GM19372 (cell line): ENCODE data around the gene RABGGTA.

Source experiments
- ATAC-seq: cut with Tn5 transposase; IDR thresholded peaks from one replicate; pipeline ENCODE4 v1.9.1; 2021; ENCODE audit warnings: mild to moderate bottlenecking, low read depth, moderate library complexity; ENCODE audit not compliant: unreplicated experiment

The RABGGTA gene

DNA sequence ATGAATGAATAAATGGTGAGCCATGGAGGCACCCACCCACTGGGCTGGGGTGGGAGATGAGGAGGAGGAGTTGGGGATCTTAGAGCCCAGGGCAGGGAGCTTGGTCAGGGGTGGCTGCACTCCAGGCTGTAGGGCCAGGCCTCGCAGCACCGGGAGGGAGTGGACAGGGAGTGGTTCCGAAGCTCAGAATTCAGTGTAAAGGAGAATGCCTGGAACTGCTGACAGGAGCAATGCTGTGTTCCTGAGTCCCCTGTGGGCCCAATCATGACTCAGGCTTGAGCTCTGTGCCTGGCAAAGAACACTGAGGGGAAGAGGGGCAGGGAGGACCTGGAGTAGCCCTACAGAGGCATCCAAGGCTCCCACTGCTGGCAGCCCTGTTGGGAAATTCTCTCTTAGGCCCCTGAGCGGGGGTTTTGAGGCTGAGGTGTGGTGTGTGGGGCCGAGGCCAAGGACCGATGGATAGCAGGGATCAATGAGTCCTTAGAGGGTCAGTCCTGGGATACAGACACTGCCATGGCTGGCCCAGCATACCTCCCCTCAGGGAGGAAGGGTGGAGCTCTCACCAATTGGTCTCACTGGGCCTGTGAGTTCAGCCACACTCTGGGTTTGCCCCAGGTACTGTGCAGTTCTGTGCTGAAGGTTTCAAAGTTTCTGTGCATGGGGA, 9.5 kb upstream of the RABGGTA start:
- ATAC-seq, result no peak

DNA sequence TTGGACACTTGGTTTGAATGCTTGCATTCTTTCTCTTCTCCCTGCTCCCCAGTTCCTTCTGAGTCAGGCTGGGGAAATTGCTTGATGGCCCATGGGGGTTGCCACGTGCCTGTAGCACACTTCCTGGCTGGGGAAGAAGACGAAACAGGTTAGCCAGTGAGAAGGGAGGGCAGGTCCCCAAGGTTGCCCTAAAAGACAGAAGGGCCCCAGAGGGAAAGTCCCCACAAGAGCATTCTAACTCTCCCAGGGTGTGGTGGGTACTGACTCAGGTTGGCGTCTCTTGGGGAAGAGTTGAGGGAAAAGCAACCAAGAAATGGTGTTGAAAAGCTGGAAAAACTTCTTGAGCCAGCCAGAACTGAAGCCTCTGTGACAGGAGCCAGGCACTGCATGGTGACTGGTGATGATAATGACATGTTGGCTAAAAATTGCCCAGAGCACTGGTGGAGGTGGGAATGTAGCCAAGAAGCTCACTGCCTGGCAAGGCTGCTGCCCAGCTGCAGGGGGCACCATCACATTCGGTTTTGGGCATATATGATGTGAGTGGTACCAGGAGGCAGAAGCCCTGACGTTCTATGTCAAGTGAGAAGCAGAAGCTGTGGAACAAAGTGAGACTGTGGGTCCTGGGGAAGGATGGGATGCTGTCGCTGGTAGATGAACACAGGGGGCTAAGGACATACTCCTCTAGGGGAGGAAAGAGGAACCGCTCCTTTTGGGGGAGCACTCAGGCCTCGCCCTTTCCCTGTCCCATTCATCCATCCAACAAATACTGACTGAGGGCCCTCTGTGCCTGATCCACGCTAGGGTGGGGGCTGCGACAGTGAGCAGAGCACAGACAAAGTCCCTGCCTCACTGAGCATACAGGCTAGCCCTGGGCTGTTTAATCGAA, 8.1 kb upstream of the RABGGTA start:
- no peak for ATAC-seq

DNA sequence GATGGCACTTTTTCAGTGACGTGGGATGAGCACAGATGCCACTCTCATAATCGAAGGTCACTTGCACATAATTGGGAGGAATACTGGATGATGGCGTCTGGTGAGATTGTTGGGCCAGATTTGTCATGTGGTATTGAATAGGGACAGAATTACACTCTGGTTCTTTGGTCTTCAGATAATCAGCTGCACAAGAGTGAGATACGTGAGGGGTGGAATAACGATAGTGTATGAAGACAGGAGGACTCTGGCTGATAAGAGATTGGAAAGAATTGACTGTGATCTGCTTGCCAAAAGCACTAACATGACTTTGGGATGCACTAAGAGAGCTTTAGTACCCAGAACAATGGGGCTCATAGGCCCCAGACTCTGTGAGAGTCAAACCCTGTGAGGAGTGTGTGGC, 7.0 kb upstream of the RABGGTA start:
- ATAC-seq, result no peak

DNA sequence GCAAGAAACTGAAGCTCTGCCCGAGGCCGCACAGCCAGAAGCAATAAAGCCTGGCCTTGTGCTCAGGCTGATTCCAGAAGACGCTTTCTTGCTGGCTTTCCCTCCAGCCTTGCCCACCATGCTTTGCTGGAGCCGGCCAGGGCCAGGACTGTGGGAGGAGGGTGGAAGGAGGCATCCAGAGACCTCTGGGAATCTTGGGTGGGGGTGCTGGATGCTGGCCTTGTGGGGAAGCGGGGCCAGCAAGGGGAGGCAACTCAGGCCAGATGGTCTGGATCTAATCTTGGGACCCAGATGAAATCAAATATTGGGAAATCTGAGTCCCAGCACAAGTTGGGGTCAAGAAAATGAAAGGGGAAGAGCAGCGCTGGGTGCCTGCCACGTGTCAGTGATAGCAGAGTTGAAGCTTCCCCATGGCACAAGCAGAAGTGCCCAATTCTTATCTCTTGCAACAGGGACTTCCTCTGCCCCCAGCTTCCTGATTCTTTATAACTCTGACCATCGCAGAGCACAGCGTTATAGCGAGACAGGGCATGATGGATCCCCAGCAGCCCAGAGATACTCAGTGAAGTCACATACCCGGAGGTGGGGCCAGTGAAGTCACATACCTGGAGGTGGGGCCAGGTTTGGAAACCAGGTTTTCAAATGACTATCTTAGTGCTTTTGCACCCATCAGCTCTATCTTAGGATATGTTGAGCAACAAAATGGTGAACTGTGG, 6.4 kb upstream of the RABGGTA start:
- ATAC-seq, result no peak

DNA sequence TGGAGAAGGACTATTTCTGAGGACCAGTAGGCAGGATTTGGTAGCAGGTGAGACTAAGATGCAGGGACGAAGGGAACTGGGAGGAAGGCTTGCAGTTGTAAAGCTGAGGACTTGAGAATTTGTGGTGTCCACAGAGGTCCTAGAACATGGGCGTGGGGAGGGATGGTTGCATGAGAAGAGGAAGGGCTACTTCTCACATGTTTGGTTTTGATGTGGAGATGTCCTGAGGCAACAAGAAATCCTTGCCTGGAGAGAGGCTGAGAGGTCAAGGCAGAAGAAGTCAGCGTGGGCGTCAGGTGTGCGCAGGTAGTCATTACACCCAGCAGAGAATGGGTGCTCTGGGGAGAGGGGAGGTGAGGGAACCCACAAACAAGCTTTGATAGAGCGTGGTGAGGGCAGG, 5.7 kb upstream of the RABGGTA start:
- no peak for ATAC-seq

DNA sequence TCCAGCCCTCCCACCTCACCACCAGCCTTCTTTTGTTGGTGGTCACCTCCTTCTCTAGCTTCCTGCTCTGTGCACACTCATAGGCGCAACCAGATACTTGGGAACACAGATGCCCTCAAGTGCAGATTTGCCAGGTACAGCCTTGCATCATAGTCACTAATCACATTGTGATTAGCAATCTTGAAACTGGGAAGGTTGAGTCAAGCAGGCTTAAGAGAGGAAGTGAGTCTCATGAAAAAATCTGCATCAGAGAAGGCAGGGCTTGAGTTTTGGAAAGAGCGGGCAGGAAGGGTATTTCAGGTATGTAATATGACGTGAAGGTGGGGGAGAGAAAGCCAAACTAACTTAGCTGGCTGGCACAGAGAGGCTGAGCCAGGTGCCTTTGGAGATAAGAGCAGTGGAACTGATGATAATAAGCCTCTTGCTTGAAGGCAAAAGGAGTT, 2.7 kb upstream of the RABGGTA start:
- ATAC-seq, result peak; percentile 31

DNA sequence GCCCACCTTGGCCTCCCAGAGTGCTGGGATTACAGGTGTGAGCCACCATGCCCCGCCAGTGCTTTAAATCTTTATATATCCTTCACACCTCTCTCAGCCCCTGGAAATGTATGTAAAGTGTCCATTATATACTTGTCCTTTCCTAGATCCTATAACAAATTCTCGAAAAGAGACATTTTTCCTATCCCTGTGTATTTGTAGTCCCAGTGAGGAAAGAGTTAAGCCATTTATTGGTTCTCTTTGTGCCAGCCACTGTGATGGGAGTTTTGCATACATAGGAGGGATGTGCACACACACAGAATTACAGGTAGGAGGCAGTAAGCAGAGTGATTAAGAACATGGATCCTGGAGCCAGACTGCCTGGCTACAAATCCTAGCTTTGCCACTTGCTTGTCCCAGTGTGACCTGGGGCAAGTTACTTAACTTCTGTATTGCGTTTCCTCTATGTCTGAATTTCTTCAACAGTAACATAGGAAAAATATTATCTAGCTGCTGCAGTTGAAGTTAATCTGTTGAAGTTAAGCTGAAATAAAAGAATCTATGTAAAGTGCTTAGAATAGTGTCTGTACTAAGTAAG, 2.1 kb upstream of the RABGGTA start:
- no peak for ATAC-seq

DNA sequence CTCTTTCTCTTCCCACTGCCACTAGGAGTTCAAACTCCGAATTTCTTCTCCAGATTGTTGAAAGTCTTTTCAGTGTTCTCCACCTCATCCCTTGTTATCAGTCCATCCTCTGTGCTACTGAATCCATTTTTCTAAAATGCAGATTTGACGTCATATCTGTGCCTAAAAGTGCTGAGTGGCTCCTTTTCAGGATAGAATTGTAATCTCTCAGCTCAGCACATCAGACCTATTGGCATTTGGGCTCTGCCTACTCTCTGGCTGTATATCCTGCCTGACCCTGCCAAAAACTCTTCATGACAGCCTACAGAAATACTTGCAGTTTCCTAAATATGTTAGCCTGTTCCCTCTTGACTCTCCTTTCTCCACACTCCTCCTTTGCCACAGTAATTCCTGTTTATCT, 1.1 kb upstream of the RABGGTA start:
- ATAC-seq, result no peak

DNA sequence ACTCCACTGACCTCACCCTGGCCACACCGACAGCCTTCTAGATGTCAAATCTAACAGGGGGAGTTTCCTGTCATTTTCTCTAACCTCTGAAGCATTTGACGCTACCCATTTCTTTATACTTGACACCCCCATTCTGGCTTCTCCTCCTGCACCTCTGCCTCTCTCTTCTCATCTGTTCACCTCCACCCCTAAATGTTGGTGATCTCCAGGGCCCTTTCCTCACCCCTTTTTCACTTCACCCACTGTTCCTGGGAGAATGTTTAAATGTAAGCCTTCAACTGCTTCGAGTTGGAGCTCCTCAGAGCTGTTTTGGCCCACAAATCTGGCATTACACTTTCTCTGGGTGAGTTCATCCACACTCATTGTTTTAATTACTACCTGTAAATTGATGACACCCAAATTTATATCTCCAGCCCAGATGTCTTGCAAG, 452 bp upstream of the RABGGTA start:
- ATAC-seq, result no peak

DNA sequence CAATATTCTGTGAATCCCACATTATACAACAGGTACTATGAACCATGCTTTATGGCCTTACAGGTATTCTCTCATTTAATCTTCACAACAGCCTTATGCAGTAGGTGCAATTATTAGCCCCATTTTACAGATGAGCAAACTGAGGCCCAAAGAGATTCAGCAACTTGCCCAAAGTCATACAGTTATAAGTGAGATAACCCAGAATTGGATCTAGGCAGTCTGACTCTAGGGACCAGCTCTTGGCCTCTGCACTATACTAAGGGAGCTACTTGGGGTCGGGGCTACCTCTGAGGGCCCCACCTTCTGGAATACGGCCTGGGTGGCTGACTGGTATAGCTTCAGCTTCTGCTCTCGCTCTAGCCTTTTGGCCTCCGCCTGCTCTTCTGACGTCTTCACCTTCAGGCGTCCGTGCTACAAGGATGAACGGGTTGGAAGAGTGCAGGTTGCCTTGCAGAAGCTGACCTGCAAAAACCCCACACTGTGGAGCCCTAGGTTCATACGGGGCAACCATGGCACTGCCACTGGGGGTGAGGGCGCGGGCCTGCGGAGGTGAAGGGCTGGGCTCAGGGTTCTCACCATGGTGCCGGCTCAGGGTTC, 762 bp downstream of the RABGGTA start:
- no peak for ATAC-seq

DNA sequence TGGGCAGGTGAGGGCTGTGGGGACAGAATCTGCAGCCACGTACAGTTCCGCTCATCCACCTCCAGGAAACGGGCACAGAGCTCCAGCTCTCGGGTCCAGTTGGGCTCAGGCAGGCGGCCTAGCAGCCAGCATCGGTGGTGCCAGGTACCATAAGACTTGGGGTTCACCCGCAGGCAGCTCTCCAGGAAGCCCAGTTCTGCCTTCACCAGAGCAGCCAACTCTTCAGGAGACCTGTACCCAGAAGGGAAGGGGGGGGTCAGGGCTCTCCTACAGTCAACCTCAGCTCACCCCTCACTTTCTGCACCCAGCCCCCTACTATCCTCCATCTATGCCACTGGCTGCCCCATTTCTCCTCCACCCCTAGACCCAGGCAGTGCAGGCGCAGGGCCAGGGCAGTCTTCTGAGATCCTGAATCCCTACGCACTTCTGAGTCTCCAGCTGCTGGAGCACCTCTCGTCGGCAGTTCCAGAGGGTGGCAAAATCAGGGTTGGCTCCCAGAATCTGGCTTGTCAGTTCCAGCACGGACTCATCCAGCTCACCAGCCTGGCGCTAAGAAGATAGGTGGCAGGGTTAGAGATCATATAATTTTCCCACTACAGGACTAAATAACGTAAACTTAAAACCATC, 1.4 kb downstream of the RABGGTA start:
- no peak for ATAC-seq

DNA sequence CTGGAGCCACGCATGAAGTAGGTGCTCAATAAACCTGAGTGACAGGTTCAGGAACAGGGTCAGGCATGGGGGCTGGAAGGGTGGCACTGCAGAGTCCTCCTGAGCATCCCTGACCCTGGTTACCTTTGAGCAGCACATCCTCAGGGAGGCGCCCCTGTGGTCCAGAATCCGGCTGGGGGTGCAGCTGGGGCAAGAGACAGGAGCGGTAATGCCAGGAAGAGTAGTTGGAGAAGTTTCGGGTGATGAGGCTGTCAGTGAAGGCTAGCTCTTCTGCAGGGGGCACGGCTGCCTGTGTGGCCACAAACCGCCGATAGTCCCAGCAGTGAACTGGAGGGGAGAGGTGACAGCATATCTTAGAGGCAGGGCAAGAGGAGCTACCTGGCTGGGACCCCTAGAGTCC, 2.0 kb downstream of the RABGGTA start:
- no peak for ATAC-seq

DNA sequence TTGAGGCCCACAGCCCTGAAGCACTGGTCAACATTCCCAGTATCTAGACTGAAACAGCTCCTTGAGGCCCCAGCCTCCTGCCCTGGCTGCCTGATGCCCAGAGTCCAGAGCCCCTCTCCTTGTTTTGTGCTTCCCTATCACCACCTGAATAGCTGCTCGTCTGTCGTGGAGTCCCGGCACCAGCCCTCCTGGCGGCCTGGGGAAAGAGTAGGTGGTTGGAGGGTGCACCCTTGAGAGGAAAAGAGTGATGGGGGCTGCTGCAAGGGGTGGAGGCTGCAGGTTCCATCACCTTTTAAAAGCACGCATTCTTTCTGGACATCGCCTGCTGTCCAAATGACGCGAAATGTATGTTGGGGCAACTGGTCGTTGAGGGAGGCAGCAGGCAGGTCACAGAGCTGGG, 3.2 kb downstream of the RABGGTA start:
- ATAC-seq, result no peak

DNA sequence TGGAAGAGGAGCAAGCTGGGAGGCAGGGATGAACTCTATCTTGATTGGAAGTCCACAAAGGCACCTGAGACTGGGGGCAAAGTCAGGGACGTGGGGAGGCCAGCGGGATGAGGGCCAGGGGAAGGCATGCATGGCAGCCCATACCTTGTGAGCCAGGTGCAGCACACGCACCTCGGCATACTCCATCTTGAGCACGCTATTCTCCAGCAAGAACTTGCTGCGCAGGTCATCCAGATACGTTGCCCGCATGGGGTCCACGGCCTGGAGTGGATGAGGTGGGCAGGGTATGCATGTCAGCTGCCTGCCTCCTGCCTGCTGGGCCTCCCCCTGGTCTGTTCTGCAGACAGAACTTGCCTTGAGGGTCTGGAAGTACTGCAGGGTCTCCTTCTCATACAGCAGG, 3.9 kb downstream of the RABGGTA start:
- no peak for ATAC-seq

DNA sequence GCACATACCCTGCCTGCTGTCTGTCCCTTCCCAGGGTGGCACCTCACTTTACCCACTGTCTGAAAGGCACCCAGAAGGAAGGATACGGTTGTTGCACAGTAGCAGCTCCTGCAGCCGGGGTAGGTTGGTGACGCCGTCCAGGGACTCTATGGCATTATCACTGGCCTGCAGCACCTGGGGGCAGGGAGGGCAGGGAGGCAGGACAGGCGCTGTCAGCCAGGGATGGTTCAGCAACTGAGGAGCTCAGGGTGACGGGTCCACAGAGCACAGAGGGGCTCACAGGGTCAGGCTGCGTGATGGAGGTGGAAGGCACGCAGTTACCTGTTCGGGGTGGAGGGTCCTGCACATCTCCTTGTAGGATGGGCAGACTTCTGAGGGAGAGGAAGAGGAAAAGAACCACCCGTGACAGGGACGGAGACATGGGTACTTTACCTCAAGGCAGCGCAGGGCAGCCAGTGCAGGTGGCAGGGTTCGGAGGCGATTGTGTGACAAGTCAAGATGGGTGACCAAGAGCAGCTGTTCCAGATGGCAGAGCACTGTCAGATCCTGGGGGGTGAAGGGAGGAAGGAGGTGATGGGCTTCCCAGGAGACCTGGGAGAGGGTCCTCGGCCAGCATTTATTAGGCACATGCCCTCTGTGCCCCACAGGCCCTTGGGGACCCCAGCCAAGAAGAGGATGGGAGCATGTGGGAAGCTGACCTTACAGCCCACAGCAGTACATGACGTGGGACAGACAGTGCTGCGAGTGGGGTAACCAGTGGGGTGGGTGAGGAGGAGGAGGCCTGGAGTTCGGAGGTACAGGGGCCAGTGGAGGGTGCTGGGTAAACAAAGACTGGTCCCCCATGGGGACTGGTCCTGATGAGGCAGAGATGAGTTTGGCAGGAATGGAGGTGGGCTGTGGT, 4.8 kb downstream of the RABGGTA start:
- no peak for ATAC-seq

DNA sequence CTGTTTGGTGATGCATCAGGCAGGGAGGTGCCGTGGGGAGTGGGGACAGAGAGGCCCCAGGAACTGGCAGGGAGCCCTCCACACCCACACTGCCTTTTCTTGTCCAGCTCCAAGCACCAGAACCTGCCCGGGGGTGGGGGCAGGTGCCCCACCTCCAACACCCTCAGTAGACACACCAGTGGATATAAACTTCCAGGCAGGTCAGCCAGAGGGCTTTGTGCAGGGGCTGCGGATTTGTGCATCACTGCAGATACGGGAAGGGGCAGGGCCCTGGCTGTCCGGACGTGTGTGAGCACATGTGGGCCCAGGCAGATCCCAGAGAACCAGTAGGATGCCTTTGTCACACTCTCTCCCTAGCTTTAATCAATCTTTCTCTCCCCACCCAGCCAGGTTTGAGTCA, 7.1 kb downstream of the RABGGTA start:
- ATAC-seq, result no peak

DNA sequence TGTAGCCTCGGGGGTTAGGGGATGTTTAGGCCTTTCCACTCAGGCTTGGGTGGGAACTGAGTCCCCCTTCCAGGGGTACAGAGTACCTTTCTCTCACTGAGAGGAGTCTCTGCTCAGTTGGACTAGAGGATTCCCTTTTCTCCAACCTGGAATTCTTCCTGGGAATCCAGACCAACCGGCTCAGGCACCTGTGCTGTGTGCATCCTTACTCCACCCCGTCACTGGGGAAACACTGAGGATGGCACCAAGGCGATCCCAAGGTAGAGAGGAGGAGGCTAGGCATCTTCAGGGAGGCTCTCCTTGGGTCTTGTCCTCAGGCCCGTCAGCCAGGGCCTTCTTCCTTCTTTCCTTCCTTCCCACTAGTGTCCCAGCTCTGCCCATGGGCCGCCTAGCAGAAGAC, 7.5 kb downstream of the RABGGTA start:
- no peak for ATAC-seq

DNA sequence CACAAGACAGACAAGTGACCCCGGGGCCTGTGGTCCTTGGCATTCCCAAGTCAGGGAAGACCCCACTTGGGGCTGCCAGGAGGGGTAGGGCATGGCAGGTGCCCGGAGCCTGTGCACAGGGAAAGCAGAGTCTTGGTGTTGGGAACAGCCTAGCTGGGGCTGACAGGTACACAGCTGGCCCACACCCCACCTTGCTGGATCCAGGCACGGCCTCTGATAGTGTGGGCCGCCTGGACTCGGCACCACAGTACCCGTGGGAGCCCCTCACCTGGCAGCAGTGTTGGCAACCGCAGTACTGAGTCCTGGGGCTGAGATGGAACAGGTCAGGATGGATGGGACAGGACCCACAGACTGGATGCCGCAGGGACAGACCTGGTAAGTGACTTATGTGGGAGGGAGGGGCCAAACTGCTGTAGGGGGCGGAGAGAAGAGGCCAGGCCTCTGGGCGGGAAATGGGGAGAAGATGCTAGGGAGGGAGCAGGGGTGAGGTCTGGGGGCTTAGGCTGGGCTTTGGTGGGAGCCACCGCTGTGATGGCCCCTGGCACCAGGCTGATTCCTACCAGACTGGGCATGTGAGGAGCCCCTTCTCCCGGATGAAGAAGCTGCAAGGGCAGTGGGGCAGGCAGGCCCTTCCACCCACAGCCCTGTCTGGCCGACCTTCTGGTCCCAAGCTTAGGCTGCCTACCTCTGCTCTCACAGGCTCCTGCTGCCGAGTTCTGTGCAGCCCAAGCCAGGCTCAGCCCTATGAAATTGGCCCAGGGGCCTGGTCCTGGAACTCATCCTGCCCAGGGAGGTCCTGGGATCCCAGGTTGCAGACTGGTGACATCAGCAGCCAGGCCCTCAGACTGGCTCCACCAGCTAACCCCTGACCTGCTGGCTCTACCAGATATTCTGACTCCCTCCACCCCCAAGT, 8.3 kb downstream of the RABGGTA start, which contains the start of gene TGM1:
TGM1 (minus strand) TSS at position 357 of the 913 bp plus-strand sequence. CDS start 825 bp downstream, outside the sequence.
- no peak for ATAC-seq
